Mammary microvascular endothelial cell (primary cell): ENCODE results near the gene DLX4. TPM values are rescaled to one million over a fixed set of nuclear protein-coding genes. Genes with fewer than 3 reads are reported as not detected.

Experiments
- total RNA-seq: library from RNA; depleted of rRNA; stranded (reverse); fragments of >200 nt; gene quantifications from 2 replicates; pipeline ENCODE4 v1.2.3, GENCODE V29; 2015

Gene DLX4
- total RNA-seq: not detected in 2 replicates

GRCh38 chr17:49969134-49969759 is at the start of gene DLX4:
Gene DLX4, plus strand, starts transcription at chr17:49969190. Its CDS starts 279 bp downstream, at chr17:49969469.

DNA sequence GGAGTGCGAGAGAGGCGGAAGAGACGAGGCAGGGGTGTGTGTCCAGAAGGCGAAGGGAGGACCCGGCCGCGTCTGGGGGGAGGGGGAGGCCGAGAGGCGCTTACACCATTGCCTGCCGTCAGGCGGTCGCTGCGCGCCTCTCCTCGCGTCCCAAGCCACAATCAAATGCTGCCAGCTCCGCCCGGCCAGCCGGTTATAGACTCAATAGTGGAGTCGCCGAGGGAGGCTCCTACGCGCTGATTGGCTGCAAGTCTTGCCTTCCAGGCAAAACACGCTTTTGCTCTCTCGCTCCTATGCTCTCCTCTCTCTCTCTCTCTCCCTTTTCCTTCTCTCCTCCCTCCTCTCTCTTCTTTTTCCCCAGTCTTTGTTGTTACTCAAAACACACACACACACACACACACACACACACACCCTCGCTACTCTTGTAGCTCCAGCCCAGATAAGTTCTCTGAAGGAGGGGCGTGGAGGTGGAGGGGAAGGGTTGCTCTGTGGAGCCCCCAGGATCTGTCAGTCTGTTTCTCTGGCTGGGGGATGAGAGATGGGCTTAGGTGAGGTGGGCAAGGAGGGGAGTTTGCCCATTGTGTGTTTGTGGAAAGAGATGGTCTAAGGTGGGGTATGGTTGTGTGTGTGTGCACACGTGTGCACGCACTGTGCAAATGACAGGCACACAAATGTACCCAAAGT is 26.2 kb downstream of the DLX4 start, which contains the start of gene DLX3:
Gene DLX3, minus strand, starts transcription at position 170 of the 684 bp plus-strand sequence. CDS start 226 bp downstream, outside the sequence.

Other genes with a start within 250 kb of the DLX4 start
- 9.3 and 10.0 TPM in 2 replicates for gene FAM117A, start 205.1 kb upstream of the DLX4 start, total RNA-seq
- 21.1 and 31.1 TPM in 2 replicates for gene KAT7, start 180.5 kb upstream of the DLX4 start, total RNA-seq
- not detected in 2 replicates for gene TAC4, start 121.1 kb upstream of the DLX4 start, total RNA-seq
- not detected in 2 replicates for gene DLX3, start 26.0 kb downstream of the DLX4 start, total RNA-seq
- gene ITGA3, start 86.9 kb downstream of the DLX4 start, total RNA-seq: 144 and 164 TPM in 2 replicates
- gene PDK2, start 126.2 kb downstream of the DLX4 start, total RNA-seq: 9.1 and 12.8 TPM in 2 replicates
- gene SAMD14, start 161.0 kb downstream of the DLX4 start, total RNA-seq: 3.5 and 5.7 TPM in 2 replicates
- 26.6 and 29.7 TPM in 2 replicates for gene PPP1R9B, start 181.5 kb downstream of the DLX4 start, total RNA-seq
- gene SGCA, start 196.8 kb downstream of the DLX4 start, total RNA-seq: not detected in 2 replicates
- 6.3 and 7.1 TPM in 2 replicates for gene COL1A1, start 232.4 kb downstream of the DLX4 start, total RNA-seq